HL-60/S4 treated with phorbol 12-myristate 13-acetate at 8.2 ng/mL for 4 days and 3 days (cell line): ENCODE results near the gene TAF1B.
"Not testable (repeated sequence)": the region's sequence is repeated elsewhere in the genome, so short reads cannot be mapped to it uniquely, and the experiment has no call there.

Experiments
- in situ Hi-C: fragments of 300-500 bp; cut with MboI; formaldehyde crosslinking; loops from 2 replicates; pipeline ENCODE4 v1.15.0; 2022; ENCODE audit warnings: low sequenced_read_pairs

TAF1B gene

GRCh38 chr2:9824956-9825720 lies 18.1 kb upstream of the TAF1B start:
- in situ Hi-C loops: loop anchor here (25.0 kb wide), 1 partner anchor 212 kb away; the partner anchor contains the start of gene KLF11

- in situ Hi-C loops: no loop called here
Measured at GRCh38 chr2:9826208-9826607, 17.1 kb upstream of the TAF1B start.

- in situ Hi-C loops: no loop called here
Measured at GRCh38 chr2:9830685-9831410, 12.4 kb upstream of the TAF1B start.

GRCh38 chr2:9831670-9832069 lies 11.6 kb upstream of the TAF1B start:
- in situ Hi-C loops: no loop called here

GRCh38 chr2:9832586-9832985 lies 10.7 kb upstream of the TAF1B start:
- in situ Hi-C loops: no loop called here

- in situ Hi-C loops: not testable (repeated sequence)
Measured at GRCh38 chr2:9835068-9835467, 8.2 kb upstream of the TAF1B start.

GRCh38 chr2:9836074-9836473 lies 7.2 kb upstream of the TAF1B start:
- in situ Hi-C loops: no loop called here

- in situ Hi-C loops: no loop called here
Measured at GRCh38 chr2:9836517-9836916, 6.8 kb upstream of the TAF1B start.

- in situ Hi-C loops: no loop called here
Measured at GRCh38 chr2:9837451-9837850, 5.8 kb upstream of the TAF1B start.

- in situ Hi-C loops: no loop called here
Measured at GRCh38 chr2:9838391-9838790, 4.9 kb upstream of the TAF1B start.

GRCh38 chr2:9842487-9843228 lies 616 bp upstream of the TAF1B start:
- in situ Hi-C loops: no loop called here

- in situ Hi-C loops: no loop called here
Measured at GRCh38 chr2:9844036-9844483, 786 bp downstream of the TAF1B start.

- in situ Hi-C loops: no loop called here
Measured at GRCh38 chr2:9844576-9844975, 1.3 kb downstream of the TAF1B start.

GRCh38 chr2:9846554-9846953 lies 3.3 kb downstream of the TAF1B start:
- in situ Hi-C loops: no loop called here

GRCh38 chr2:9847140-9847539 lies 3.9 kb downstream of the TAF1B start:
- in situ Hi-C loops: no loop called here

- in situ Hi-C loops: no loop called here
Measured at GRCh38 chr2:9852881-9853280, 9.6 kb downstream of the TAF1B start.

GRCh38 chr2:9857814-9858729 lies 14.8 kb downstream of the TAF1B start:
- in situ Hi-C loops: no loop called here

- in situ Hi-C loops: no loop called here
Measured at GRCh38 chr2:9858730-9859068, 15.4 kb downstream of the TAF1B start.

GRCh38 chr2:9860922-9861580 lies 17.8 kb downstream of the TAF1B start:
- in situ Hi-C loops: not testable (repeated sequence)

- in situ Hi-C loops: no loop called here
Measured at GRCh38 chr2:9867881-9868280, 24.6 kb downstream of the TAF1B start.
